ENCODE measurements around the gene PFAS.

PFAS gene

GRCh38 chr17:8256291-8256690 is 7.2 kb downstream of the PFAS start:
- Histone ChIP-seq H3K9ac (ENCODE audit: low read length) (no peak overlapping the region), H3K36me3 (ENCODE audit: control insufficient read depth, insufficient read depth, low read length, severe bottlenecking) (peaks cover 55% of the 10 kb centered on the region), H3K9me3 (ENCODE audit: control insufficient read depth, low read length) (no peaks in the 10 kb centered on the region), H3K4me1 (ENCODE audit: control insufficient read depth, insufficient read depth, low read length) (no peaks in the 10 kb centered on the region), H3K27me3 (replicated peaks; ENCODE audit: control insufficient read depth, insufficient read depth, low read length) (no peaks in the 10 kb centered on the region), H3K4me3 (ENCODE audit: low read length) (no peak overlapping the region)
- no peak for DNase-seq (ENCODE audit: low read depth)

- peaks cover 59% of the 10 kb centered on the region for H3K36me3 ChIP-seq (ENCODE audit: control insufficient read depth, insufficient read depth, low read length, severe bottlenecking)
- H3K9me3 ChIP-seq (ENCODE audit: control insufficient read depth, low read length) = no peaks in the 10 kb centered on the region
- no peak overlapping the region for H3K4me3 ChIP-seq (ENCODE audit: low read length)
- no peak overlapping the region for H3K9ac ChIP-seq (ENCODE audit: low read length)
- H3K27me3 ChIP-seq (replicated peaks; ENCODE audit: control insufficient read depth, insufficient read depth, low read length) = no peaks in the 10 kb centered on the region
- no peaks in the 10 kb centered on the region for H3K4me1 ChIP-seq (ENCODE audit: control insufficient read depth, insufficient read depth, low read length)
- DNase-seq (ENCODE audit: low read depth) = no peak
These were observed 7.6 kb downstream of the PFAS start for GRCh38 chr17:8256691-8257090.

- no peak overlapping the region for H3K4me3 ChIP-seq (ENCODE audit: low read length)
- no peak overlapping the region for H3K9ac ChIP-seq (ENCODE audit: low read length)
- no peaks in the 10 kb centered on the region for H3K9me3 ChIP-seq (ENCODE audit: control insufficient read depth, low read length)
- H3K36me3 ChIP-seq (ENCODE audit: control insufficient read depth, insufficient read depth, low read length, severe bottlenecking) = peaks cover 67% of the 10 kb centered on the region
- H3K4me1 ChIP-seq (ENCODE audit: control insufficient read depth, insufficient read depth, low read length) = no peaks in the 10 kb centered on the region
- no peaks in the 10 kb centered on the region for H3K27me3 ChIP-seq (replicated peaks; ENCODE audit: control insufficient read depth, insufficient read depth, low read length)
- DNase-seq (ENCODE audit: low read depth) = no peak
These were observed 8.7 kb downstream of the PFAS start for GRCh38 chr17:8257801-8258200.

- no peak overlapping the region for H3K9ac ChIP-seq (ENCODE audit: low read length)
- H3K36me3 ChIP-seq (ENCODE audit: control insufficient read depth, insufficient read depth, low read length, severe bottlenecking) = peaks cover 67% of the 10 kb centered on the region
- no peaks in the 10 kb centered on the region for H3K4me1 ChIP-seq (ENCODE audit: control insufficient read depth, insufficient read depth, low read length)
- no peak overlapping the region for H3K4me3 ChIP-seq (ENCODE audit: low read length)
- no peak for DNase-seq (ENCODE audit: low read depth)
- no peaks in the 10 kb centered on the region for H3K9me3 ChIP-seq (ENCODE audit: control insufficient read depth, low read length)
- H3K27me3 ChIP-seq (replicated peaks; ENCODE audit: control insufficient read depth, insufficient read depth, low read length) = no peaks in the 10 kb centered on the region
These were observed 15.2 kb downstream of the PFAS start for GRCh38 chr17:8264320-8264719.

GRCh38 chr17:8264836-8265542 is 15.9 kb downstream of the PFAS start:
- H3K27me3 ChIP-seq (replicated peaks; ENCODE audit: control insufficient read depth, insufficient read depth, low read length) = no peaks in the 10 kb centered on the region
- H3K4me1 ChIP-seq (ENCODE audit: control insufficient read depth, insufficient read depth, low read length) = no peaks in the 10 kb centered on the region
- H3K9ac ChIP-seq (ENCODE audit: low read length) = no peak overlapping the region
- no peaks in the 10 kb centered on the region for H3K9me3 ChIP-seq (ENCODE audit: control insufficient read depth, low read length)
- H3K4me3 ChIP-seq (ENCODE audit: low read length) = no peak overlapping the region
- peaks cover 68% of the 10 kb centered on the region for H3K36me3 ChIP-seq (ENCODE audit: control insufficient read depth, insufficient read depth, low read length, severe bottlenecking)
- no peak for DNase-seq (ENCODE audit: low read depth)

GRCh38 chr17:8266648-8267479 is 17.8 kb downstream of the PFAS start:
- no peak for DNase-seq (ENCODE audit: low read depth)
- Histone ChIP-seq H3K4me1 (ENCODE audit: control insufficient read depth, insufficient read depth, low read length) (no peaks in the 10 kb centered on the region), H3K9me3 (ENCODE audit: control insufficient read depth, low read length) (no peaks in the 10 kb centered on the region), H3K9ac (ENCODE audit: low read length) (no peak overlapping the region), H3K27me3 (replicated peaks; ENCODE audit: control insufficient read depth, insufficient read depth, low read length) (no peaks in the 10 kb centered on the region), H3K4me3 (ENCODE audit: low read length) (no peak overlapping the region), H3K36me3 (ENCODE audit: control insufficient read depth, insufficient read depth, low read length, severe bottlenecking) (peaks cover 59% of the 10 kb centered on the region)

GRCh38 chr17:8267480-8268147 is 18.5 kb downstream of the PFAS start:
- H3K36me3 ChIP-seq (ENCODE audit: control insufficient read depth, insufficient read depth, low read length, severe bottlenecking) = peaks cover 54% of the 10 kb centered on the region
- no peaks in the 10 kb centered on the region for H3K27me3 ChIP-seq (replicated peaks; ENCODE audit: control insufficient read depth, insufficient read depth, low read length)
- DNase-seq (ENCODE audit: low read depth) = no peak
- H3K9me3 ChIP-seq (ENCODE audit: control insufficient read depth, low read length) = no peaks in the 10 kb centered on the region
- H3K4me3 ChIP-seq (ENCODE audit: low read length) = no peak overlapping the region
- H3K4me1 ChIP-seq (ENCODE audit: control insufficient read depth, insufficient read depth, low read length) = no peaks in the 10 kb centered on the region
- H3K9ac ChIP-seq (ENCODE audit: low read length) = no peak overlapping the region

GRCh38 chr17:8268550-8269298 is 19.6 kb downstream of the PFAS start:
- Histone ChIP-seq H3K4me3 (ENCODE audit: low read length) (no peak overlapping the region), H3K27me3 (replicated peaks; ENCODE audit: control insufficient read depth, insufficient read depth, low read length) (no peaks in the 10 kb centered on the region), H3K9me3 (ENCODE audit: control insufficient read depth, low read length) (no peaks in the 10 kb centered on the region), H3K36me3 (ENCODE audit: control insufficient read depth, insufficient read depth, low read length, severe bottlenecking) (peaks cover 43% of the 10 kb centered on the region), H3K4me1 (ENCODE audit: control insufficient read depth, insufficient read depth, low read length) (no peaks in the 10 kb centered on the region), H3K9ac (ENCODE audit: low read length) (no peak overlapping the region)
- no peak for DNase-seq (ENCODE audit: low read depth)

GRCh38 chr17:8272421-8272820 is 23.3 kb downstream of the PFAS start:
- H3K9ac ChIP-seq (ENCODE audit: low read length) = no peak overlapping the region
- no peaks in the 10 kb centered on the region for H3K4me1 ChIP-seq (ENCODE audit: control insufficient read depth, insufficient read depth, low read length)
- no peak overlapping the region for H3K4me3 ChIP-seq (ENCODE audit: low read length)
- H3K36me3 ChIP-seq (ENCODE audit: control insufficient read depth, insufficient read depth, low read length, severe bottlenecking) = peaks cover 11% of the 10 kb centered on the region
- no peaks in the 10 kb centered on the region for H3K9me3 ChIP-seq (ENCODE audit: control insufficient read depth, low read length)
- DNase-seq (ENCODE audit: low read depth) = no peak
- no peaks in the 10 kb centered on the region for H3K27me3 ChIP-seq (replicated peaks; ENCODE audit: control insufficient read depth, insufficient read depth, low read length)

GRCh38 chr17:8273884-8274444 is 24.9 kb downstream of the PFAS start:
- no peak overlapping the region for H3K4me3 ChIP-seq (ENCODE audit: low read length)
- H3K36me3 ChIP-seq (ENCODE audit: control insufficient read depth, insufficient read depth, low read length, severe bottlenecking) = peaks cover 11% of the 10 kb centered on the region
- H3K9me3 ChIP-seq (ENCODE audit: control insufficient read depth, low read length) = no peaks in the 10 kb centered on the region
- H3K4me1 ChIP-seq (ENCODE audit: control insufficient read depth, insufficient read depth, low read length) = peaks cover 3% of the 10 kb centered on the region
- DNase-seq (ENCODE audit: low read depth) = no peak
- no peaks in the 10 kb centered on the region for H3K27me3 ChIP-seq (replicated peaks; ENCODE audit: control insufficient read depth, insufficient read depth, low read length)
- no peak overlapping the region for H3K9ac ChIP-seq (ENCODE audit: low read length)

Data from adipocyte (in vitro differentiated cells).